ENCODE data around the gene TCHHL1. TPM values are rescaled to one million over a fixed set of nuclear protein-coding genes. Genes with fewer than 3 reads are reported as not detected.

TCHHL1 gene
- total RNA-seq, 1 donor from 2014 or later: not detected

- H3K27me3 ChIP-seq: peaks cover 12% of the 10 kb centered on the region
- H3K4me1 ChIP-seq: peaks cover 40% of the 10 kb centered on the region
- intact Hi-C loops (cut with DNase I): no loop called here
These were observed 22.1 kb upstream of the TCHHL1 start for GRCh38 chr1:152110860-152111514.

GRCh38 chr1:152110365-152110859, 21.5 kb upstream of the TCHHL1 start:
- DNase-seq (ENCODE audit: extremely low spot score in 2 of 2): no peak
- H3K36me3 ChIP-seq: no peaks in the 10 kb centered on the region
- H3K9me3 ChIP-seq: no peaks in the 10 kb centered on the region
- H3K4me1 ChIP-seq: peaks cover 40% of the 10 kb centered on the region
- H3K27me3 ChIP-seq: peaks cover 12% of the 10 kb centered on the region
- H3K27ac ChIP-seq: no peak overlapping the region
- no peak for TF ChIP-seq CTCF (IDR thresholded peaks at IDR 0.05)
- TF ChIP-seq POLR2A (IDR thresholded peaks at IDR 0.05): no peak
- no peak for TF ChIP-seq POLR2AphosphoS5 (IDR thresholded peaks at IDR 0.05; ENCODE audit: insufficient read depth in 1 of 2, low read depth in 1 of 2)
- H3K4me3 ChIP-seq: peak overlapping the region; percentile 33 to 48
- intact Hi-C loops (cut with DNase I): no loop called here

More at GRCh38 chr1:152110860-152111514, 22.1 kb upstream of the TCHHL1 start:
- Histone ChIP-seq H3K36me3 (no peaks in the 10 kb centered on the region), H3K4me3 (peak overlapping the region; percentile 33 to 48), H3K27ac (no peak overlapping the region), H3K9me3 (no peaks in the 10 kb centered on the region)
- no peak for DNase-seq (ENCODE audit: extremely low spot score in 2 of 2)
- TF ChIP-seq POLR2AphosphoS5 (IDR thresholded peaks at IDR 0.05; ENCODE audit: insufficient read depth in 1 of 2, low read depth in 1 of 2): no peak
- no peak for TF ChIP-seq CTCF (IDR thresholded peaks at IDR 0.05)
- no peak for TF ChIP-seq POLR2A (IDR thresholded peaks at IDR 0.05)

GRCh38 chr1:152109998-152110294, 21.1 kb upstream of the TCHHL1 start:
- intact Hi-C loops (cut with DNase I): no loop called here
- H3K9me3 ChIP-seq: no peaks in the 10 kb centered on the region
- DNase-seq (ENCODE audit: extremely low spot score in 2 of 2): no peak
- no peak overlapping the region for H3K27ac ChIP-seq
- H3K4me3 ChIP-seq: peak overlapping the region; percentile 33 to 48
- peaks cover 12% of the 10 kb centered on the region for H3K27me3 ChIP-seq
- TF ChIP-seq POLR2A (IDR thresholded peaks at IDR 0.05): no peak
- TF ChIP-seq POLR2AphosphoS5 (IDR thresholded peaks at IDR 0.05; ENCODE audit: insufficient read depth in 1 of 2, low read depth in 1 of 2): no peak
- TF ChIP-seq CTCF (IDR thresholded peaks at IDR 0.05): no peak
- no peaks in the 10 kb centered on the region for H3K36me3 ChIP-seq
- H3K4me1 ChIP-seq: peaks cover 40% of the 10 kb centered on the region

- intact Hi-C loops (cut with DNase I): no loop called here
- H3K4me1 ChIP-seq: peaks cover 40% of the 10 kb centered on the region
- peaks cover 12% of the 10 kb centered on the region for H3K27me3 ChIP-seq
These were observed 20.6 kb upstream of the TCHHL1 start for GRCh38 chr1:152109231-152109997.

More at GRCh38 chr1:152109231-152109997, 20.6 kb upstream of the TCHHL1 start:
- no peaks in the 10 kb centered on the region for H3K9me3 ChIP-seq
- DNase-seq (ENCODE audit: extremely low spot score in 2 of 2): no peak
- H3K4me3 ChIP-seq: peak overlapping the region in 1 of 2 donors; percentile 48
- TF ChIP-seq POLR2A (IDR thresholded peaks at IDR 0.05) (no peak), POLR2AphosphoS5 (IDR thresholded peaks at IDR 0.05; ENCODE audit: insufficient read depth in 1 of 2, low read depth in 1 of 2) (no peak), CTCF (IDR thresholded peaks at IDR 0.05) (no peak)
- H3K27ac ChIP-seq: no peak overlapping the region
- H3K36me3 ChIP-seq: no peaks in the 10 kb centered on the region

All from vagina (tissue), 2 donors.